ENCODE results near the gene ALG12.

Gene ALG12

DNA sequence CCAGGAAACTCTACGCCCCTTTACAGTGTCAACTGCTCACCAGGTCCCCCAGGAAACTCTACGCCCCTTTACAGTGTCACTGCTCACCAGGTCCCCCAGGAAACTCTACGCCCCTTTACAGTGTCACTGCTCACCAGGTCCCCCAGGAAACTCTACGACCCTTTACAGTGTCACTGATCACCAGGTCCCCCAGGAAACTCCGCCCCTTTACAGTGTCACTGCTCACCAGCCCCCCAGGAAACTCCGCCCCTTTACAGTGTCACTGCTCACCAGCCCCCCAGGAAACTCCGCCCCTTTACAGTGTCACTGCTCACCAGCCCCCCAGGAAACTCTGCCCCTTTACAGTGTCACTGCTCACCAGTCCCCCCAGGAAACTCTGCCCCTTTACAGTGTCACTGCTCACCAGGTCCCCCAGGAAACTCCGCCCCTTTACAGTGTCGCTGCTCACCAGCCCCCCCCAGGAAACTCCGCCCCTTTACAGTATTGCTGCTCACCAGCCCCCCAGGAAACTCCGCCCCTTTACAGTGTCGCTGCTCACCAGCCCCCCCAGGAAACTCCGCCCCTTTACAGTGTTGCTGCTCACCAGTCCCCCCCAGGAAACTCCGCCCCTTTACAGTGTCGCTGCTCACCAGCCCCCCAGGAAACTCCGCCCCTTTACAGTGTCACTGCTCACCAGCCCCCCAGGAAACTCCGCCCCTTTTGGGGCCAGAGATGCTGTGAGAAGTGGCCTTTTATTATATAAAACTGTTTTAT is 27.0 kb upstream of the ALG12 start:
- peak; percentile 91 for DNase-seq

DNA sequence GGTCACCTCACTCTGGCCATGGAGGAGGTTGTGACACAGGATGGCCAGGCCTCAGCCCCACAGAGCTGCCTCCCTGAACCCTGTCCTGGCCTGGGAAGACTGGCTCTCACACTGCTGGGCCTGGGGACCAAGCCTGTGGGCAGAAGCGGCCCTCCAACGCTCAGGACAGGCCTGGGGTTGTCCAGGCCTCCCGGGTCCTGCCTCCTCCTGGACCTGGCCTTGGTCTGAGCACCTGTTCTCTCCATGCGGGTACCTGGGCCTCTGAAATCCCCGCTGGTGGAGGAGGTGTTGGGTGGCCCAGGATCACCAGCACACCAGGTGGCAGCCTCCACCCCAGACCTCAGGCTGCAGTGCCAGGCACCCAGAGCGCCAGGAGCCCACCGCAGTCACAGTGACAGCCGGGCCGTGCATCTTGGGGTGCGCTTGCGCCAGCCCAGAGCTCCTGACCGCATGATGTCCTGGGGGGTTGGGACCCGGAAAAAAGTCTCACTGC is 26.2 kb upstream of the ALG12 start:
- DNase-seq = no peak

DNA sequence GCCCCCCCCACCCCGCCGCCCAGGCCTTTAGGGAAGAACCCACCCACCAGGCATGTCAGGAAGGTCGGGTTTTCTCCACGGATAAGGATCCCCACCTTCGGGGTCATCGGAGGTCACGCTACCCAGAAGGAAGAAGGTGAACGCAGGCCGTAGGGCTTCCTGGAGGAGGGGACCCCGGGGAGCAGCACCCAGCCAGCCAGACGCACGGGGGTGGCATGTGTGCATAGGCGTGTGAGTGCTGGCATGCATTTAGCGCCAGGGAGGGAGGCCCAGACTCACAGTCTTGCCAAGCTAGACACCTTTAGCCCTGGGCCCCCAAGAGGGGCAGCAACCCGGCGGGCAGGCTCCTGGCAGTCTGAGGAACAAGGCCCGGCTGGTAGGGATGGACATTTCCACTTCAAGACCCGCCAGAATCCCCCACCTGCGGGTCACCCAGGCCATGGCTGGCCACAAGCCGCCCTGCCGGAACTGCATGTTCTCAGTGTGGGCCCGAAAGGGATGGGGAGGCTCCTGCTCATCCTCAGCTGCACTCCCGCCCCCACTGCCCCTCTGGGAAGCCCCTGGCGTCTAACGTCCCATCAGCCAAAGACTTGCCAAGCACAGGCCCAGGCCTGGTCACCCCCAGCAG is 25.6 kb upstream of the ALG12 start:
- DNase-seq = no peak

DNA sequence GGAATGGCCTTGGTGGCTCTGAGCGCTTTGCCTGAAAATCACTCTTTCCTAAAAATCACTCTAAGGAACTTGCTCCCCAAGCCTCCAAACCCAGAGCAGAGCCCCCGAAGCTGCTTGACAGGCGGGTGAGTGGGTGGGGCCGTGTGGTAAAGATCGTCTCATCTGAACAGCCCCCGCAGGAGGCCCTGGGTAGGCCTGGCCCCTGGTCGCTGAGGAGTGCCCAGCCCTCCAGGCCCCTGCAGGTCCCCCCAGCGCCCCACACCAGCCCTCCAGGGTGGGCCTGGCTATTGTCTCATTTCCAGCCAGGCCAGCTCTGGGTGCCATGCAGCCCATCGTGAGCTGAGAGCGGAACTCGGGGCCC is 25.1 kb upstream of the ALG12 start:
- no peak for DNase-seq

DNA sequence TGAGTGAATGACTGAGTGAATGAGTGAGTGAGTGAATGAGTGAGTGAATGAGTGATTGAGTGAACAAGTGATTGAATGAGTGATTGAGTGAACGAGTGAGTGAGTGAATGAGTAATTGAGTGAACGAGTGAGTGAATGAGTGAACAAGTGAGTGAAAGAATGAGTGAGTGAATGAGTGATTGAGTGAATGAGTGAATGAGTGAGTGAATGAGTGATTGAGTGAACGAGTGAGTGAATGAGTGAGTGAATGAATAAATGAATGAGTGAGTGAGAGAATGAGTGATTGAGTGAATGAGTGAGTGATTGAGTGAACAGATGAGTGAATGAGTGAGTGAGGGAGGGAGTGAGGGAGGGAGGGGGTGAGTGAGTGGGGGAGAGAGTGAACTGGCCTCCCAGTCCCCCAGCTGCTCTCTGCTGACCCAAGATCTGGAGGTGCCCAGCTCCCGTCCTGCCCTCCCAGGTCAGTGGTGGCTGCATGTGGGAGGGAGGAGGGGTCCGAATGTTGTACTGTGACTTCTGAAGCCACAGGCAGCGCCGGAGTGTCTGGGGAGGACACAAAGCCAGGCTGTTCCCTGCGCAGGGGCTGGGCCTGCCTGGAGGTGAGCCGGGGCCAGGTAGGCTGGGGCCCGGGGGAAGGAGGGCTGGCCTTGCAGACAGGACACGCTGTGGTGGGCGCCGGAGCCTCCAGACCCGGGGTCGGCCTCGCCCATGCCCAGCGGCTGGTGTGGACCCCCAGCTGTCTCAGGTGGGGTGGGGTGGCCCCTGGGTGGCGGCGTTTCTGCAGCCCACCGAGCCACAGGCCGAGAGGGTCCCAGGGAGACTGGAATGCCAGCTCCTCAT is 24.5 kb upstream of the ALG12 start:
- DNase-seq = no peak

DNA sequence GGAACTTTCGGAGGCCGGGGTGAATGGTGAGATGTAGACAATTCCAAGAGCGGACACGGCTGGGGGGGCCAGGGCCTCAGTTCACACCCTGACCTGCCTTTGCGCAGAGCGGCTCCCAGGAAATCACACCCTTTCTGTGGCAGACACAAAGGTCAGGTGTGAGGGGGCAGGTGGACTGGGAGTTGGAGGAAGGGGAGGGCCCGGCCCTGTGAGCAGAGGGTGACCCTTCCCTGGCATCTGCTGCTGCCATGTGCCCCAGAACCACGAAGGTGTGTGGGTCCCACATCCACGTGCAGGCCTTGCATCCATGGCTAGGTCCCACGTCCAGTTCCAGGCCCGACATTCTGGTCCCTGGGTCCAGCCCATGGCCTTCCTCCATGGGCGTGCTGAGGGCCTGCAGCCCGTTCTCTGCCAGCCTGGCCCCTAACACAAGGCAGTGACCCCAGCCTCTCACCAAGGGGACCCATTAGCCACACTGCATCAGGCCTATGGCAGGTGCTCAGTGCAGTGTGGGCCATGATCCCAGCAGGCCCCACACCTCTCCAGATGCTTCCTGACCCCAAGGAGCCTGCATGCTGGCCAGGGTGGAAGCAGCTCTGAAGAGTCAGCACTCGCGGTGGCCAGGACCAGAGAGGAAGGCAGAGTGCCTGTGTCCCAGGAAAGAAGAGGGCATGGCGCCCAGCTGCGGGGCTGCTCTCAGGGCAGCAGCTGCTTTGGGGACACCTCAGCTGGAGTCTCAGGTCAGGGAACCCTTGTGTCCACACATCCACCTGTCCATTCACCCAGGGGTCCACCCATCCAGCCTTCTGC is 23.5 kb upstream of the ALG12 start:
- no peak for DNase-seq

DNA sequence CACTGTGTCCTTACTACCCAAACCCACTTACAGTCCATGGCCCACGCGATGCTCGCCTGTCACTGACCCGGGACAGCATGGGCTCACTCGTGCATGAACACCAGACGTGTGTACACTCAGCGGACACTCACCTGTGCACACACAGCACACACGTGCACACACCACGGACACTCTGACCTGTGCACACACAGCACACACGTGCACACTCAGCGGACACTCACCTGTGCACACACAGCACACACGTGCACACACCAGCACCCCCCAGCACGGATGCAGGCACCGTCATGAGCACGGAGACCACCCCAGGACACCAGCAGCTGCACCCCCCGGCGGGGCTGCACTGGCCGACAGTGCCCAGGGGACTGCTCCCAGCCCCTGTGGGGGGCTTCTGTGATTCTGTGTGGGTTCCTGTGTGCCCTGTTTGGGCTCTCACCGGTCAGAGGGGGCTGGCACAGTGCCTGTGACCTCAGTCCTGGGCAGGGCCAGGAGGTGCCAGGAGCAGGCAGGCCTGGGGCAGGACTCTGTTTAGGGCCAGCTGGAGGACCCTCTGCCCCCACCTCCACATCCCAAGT is 20.4 kb upstream of the ALG12 start:
- no peak for DNase-seq

DNA sequence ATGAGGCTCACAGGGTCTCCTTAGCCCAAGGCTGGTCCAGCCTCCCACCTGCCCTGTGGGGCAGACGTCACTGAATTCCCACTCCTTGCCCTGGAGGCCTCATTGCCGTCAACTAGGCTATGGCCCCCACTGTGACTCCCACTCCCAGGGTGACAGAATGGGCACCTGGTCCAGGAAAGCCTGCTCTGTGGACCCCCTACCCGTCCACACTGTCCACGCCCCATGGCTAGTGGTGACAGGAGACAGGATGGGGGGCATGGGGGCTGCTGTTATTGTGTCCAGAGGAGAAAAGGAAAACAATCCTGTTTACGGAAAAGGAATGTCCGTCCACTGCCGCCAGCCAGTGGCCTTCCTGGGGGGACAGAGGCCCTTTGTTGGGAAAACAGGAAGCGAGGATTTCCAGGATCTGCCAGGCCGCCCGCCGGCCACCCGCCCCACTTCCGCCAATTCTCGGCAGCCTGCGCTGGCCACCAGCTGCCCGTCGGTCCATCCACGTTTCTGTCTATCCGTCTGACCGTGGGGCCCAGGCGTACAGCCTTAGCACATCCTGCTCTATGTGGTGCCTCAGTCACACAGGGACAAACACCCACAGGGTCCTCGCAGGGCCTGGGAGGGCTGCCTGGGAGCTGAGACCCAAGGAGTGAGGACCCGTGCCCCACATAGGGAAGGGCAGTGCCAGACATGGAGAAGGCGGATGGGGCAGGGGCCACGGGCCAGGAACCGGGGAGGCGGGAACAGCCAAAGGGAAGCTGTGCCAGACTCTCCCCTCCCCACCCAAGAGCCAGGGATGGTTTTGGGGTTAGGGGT is 19.7 kb upstream of the ALG12 start:
- DNase-seq = no peak

DNA sequence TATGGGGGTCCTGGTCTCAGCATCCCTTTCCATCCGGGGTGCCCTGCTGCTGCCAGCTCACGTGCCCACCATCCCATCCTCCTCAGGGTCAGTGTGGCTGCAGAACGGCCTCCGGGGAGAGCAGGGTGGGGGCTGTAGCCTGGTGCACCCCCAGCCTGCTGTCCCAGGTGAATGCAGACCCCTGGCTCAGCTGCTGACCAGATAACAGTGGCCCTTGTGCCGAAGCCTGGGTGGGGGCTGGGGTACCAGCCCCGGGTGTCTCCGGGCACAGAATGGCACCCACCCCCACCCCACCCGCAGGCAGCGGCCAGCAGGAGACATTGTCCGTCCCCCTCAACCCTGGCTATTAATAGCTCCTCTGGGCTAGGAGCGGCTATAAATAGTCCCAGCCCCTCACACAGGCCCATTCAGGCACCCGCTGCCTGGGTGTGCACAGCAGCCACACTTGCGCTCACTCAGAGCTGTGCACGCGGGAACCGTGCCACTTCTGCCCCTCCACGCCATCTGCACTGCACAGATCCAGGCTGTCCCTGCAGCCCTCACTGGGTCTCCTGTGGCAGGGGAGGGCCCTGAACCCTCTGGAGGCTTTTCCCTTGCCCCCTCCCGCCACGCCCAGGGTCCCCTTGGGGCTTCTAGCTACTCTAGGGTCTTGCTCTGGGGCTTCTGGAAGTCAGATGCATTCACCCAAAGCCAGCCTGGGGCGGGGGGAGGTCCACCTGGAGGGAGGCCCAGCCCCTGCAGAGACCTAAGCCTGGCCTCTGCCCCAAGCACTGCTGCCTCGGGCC is 18.9 kb upstream of the ALG12 start:
- DNase-seq = no peak

DNA sequence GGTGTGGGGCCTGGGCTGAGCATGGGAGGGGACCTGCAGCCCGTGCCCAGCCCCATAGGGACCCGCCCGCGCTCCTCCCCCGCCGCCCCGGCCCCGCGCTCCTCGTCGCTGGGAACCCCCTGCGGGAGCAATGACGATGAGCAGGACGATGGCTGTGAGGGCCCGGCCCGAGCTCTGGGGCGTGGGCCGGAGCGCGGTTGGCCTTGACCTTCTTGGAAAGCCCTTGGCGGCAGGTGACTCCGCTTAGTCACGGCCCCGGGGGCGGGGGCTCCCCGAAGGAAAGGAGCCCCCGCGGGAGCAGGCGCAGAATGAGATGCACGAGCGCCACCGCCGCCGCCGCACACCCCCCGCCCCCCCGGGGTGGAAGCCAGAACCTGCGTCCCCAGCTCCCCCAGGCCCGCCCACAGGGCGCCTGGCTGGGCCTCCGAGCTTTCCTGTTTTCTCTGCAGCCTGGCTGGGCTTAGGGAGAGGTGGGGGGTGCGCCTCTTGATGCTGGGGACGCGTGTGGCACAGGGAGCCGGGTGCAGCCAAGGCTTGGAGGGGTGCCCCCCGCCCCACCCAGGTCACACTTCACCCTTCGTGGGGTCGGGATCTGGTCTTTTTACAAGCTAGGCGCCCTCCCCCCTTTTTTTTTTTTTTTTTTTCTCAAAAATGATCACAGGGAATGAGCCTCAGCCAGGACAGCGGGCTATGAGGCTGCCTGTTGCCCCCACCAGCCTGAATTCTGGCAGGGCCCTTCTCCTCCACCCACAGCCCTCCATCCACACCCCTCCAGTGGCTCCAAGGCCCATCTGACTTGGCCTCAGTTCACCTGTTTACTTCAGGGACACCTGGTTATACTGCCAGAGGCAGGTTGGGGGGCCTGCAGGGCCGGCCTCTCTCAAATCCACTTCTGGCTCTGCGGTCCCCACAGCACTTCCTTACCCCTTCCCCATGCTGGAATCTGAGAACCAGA is 18.1 kb upstream of the ALG12 start:
- DNase-seq = peak; percentile 74

DNA sequence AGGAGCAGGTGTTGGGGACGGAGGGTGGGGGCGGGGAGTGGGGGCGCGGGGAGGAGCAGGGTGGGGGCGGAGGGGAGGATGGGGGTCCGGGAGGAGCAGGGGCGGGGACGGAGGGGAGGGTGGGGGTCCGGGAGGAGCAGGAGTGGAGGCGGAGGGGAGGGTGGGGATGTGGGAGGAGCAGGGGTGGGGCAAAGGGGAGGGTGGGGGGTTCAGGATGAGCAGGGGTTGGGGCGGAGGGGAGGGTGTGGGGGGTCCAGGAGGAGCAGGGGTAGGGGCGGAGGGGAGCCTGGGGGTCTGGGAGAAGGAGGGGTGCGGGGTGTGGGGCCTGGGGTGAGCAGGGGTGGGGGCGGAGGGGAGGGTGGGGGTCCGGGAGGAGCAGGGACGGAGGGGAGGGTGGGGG is 17.3 kb upstream of the ALG12 start:
- no peak for DNase-seq

DNA sequence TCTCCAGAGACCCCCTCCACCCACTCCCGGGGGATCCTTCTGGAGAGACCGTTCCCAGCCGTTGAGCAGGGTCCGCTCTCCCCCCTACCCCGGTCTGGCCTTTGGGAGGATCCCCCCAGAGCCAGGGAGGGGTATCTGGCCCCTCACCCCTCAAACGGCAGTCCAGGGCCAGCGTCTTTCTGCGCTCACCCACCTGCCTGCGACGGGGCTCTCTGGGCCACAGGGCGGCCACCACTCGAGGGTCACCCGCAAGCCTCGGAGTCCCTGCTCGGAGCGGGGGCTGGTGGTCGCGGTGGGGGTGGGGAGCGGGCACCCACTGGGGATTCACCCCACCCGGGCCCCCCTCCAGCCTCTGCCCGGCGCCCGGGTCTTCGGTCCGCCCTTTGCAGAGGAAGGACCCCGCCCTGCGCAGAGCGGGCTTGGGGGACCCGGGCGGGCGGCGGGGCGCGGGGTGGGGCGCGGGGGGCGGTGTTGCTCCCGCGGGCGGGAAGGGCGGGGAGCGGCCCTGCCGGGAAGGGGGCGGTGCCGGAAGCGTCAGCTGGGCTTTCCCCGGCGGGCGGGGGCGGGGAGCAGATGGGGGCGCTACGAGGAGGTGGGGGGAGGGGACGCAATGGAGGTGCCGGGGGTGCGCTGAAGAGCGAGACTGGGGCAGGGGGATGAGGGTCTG is 16.8 kb upstream of the ALG12 start:
- peak; percentile 45 for DNase-seq

DNA sequence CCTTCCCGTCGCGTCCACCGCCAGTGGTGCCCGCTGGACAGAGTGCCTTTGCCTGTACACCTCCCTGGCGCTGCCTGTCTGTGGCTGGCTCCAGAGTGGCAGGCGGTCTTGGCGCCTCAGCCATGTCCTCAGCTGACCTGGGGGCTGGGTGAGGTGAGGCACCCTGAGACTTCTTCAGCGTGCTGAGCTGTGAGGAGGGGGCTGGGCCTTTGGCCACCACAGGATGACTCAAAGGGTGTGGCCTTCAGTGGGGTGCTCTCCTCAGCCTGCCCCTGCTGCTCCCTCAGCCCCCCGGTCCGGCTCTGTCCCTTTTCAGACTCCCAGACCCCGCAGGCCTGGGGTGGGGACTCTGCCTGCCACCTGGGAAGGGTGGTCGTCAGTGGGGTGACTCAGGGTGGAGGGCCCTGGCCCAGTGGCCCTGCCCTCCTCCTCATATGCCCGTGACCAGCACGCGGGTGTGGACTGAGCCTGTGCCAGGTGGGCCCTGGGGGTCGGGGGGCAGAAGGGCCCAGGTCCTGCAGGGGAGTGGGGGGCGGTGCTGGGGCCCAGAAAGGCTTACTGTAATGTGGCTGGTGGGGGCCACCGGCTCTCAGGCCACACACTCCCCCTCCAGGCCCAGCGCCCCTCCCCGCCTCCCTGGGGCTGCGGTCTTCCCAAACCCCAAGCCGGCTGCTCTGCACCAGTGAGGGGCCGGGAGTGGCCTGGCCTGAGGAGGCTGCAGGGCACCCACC is 16.1 kb upstream of the ALG12 start:
- DNase-seq = no peak

DNA sequence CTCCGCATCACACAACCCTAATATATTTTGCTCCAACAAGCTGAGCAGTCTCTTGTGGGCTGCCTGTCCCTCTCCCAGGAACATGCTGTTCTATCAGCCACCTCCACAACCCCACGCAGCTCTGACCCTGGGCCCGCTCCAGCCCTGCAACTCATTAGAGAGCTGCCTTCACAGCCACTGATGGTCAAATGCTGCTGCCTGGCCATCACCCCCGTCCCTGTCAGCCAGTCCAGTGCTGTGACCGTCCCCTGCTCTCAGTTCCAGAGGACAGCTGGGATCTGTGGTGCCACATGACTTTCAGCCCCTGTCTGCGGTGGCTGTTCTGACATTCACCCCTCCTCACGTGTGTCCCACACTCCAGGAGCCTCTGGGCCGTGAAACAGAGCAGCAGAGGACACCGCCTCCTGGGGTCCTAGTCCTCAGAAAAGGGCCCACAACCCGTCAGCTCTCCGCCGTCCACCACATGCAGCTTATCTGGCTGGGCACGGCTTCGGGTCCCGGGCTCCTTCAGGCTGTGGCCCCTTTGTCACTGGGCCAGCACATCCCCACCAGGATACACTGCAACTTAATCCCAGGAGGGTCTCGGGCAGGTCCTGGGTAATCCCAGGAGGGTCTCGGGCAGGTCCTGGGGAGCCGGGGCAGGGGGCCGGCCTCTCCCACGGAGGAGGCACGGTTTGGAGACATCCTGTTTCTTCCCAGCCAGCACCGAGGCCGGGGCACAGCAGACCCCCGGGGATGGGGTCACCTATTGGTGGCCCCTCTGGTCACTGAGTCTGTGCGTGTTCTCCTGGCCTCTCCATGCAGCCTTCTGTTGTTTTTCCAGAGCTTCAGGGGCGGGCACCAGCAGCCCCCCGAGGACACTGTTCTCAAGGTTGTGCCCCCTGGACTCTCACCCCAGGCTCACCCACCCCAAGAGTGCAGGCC is 15.3 kb upstream of the ALG12 start:
- DNase-seq = no peak

DNA sequence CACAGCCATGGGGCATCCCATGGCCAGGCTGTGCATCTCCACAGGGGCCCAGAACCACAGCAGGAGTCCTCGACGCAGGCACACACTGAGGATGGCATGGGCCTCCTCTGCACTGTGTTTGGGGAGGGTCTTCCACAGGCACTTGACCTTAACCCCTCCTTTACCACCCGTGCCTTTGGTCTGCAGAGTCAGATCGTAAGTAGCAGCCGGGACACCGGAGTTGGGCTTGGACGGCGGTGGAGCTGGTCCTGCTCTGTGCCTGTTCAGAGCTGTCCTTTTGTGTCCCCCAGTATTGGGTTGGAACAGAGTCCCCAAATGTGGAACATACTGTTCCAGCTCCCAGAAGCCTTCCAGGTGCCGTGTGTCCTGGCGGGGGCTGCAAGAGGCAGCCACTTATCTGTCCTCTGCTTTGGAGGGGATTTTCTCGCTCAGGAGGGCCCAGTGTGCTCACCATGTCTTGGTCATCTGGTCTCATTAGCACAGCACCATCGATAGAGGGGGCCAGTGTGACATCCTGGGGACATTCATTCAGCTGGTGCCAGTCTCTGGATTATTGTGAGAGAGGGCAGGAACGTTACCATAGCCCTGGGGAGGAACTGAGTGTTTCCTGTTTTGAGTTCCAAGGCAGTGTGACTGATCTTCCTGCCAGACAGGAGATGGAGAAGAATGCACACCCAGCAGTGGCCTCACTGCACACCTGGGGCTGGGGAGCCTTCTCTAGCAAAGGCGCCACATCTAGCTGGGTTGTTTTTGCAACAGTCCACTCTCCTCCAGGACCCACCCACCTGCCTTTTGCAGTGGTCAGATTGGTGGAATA is 12.6 kb upstream of the ALG12 start:
- peak; percentile 79 for DNase-seq

DNA sequence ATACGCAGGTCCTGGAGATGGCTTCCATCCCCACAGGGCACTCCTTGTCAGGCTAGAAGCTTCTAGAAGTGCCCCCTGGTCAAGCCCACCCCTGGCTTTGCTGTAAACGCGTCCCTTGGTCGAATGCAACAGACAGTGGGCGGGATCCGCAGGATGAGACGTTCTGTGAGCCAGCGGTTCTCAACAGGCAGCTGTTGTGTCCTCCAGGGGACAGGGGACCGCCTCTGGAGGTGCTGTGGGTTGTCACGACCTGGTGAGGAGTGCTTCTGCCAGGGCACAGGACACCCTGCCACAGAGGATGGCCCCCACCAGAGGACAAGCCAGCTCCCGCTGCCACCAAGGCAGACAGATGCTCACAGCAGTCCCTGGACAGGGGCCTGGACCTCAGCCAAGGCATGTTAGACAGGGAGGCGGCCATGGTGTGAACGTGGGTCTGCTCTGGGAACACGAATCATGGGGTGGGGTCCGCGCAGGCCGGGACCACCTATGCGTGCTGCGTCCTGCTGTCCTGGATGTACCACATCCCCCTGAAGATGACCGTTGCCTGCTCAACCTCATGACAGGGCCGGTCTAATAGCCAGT is 11.8 kb upstream of the ALG12 start:
- DNase-seq = no peak

All from COR-L47 (cell line).